GM18508 (cell line): ENCODE results near the gene GABRD.

Experiments used
- ATAC-seq: cut with Tn5 transposase; IDR thresholded peaks from one replicate; pipeline ENCODE4 v1.9.1; 2021; ENCODE audit warnings: moderate number of reproducible peaks; ENCODE audit not compliant: insufficient read depth, unreplicated experiment

The GABRD gene

GRCh38 chr1:2014741-2015735 is 4.1 kb upstream of the GABRD start:
- no peak for ATAC-seq

GRCh38 chr1:2016123-2016522 is 3.0 kb upstream of the GABRD start:
- no peak for ATAC-seq

- ATAC-seq, result no peak
Observed at GRCh38 chr1:2018217-2019171, 651 bp upstream of the GABRD start.

- no peak for ATAC-seq
Observed at GRCh38 chr1:2019571-2020309, 595 bp downstream of the GABRD start.

- ATAC-seq, result no peak
Observed at GRCh38 chr1:2020310-2020655, 1.1 kb downstream of the GABRD start.

GRCh38 chr1:2021550-2021949 is 2.4 kb downstream of the GABRD start:
- ATAC-seq, result no peak

GRCh38 chr1:2022063-2022770 is 3.1 kb downstream of the GABRD start:
- no peak for ATAC-seq

GRCh38 chr1:2023187-2023586 is 4.0 kb downstream of the GABRD start:
- ATAC-seq, result no peak

- ATAC-seq, result no peak
Observed at GRCh38 chr1:2024451-2024850, 5.3 kb downstream of the GABRD start.

GRCh38 chr1:2024887-2025286 is 5.7 kb downstream of the GABRD start:
- ATAC-seq, result no peak

GRCh38 chr1:2025491-2025981 is 6.4 kb downstream of the GABRD start:
- ATAC-seq, result no peak

- ATAC-seq, result no peak
Observed at GRCh38 chr1:2027961-2028583, 8.9 kb downstream of the GABRD start.

GRCh38 chr1:2028870-2029560 is 9.9 kb downstream of the GABRD start:
- no peak for ATAC-seq

GRCh38 chr1:2029561-2029960 is 10.4 kb downstream of the GABRD start:
- ATAC-seq, result no peak

- ATAC-seq, result no peak
Observed at GRCh38 chr1:2030076-2030871, 11.1 kb downstream of the GABRD start.

- ATAC-seq, result no peak
Observed at GRCh38 chr1:2031546-2032540, 12.7 kb downstream of the GABRD start.

- ATAC-seq, result no peak
Observed at GRCh38 chr1:2032737-2033136, 13.6 kb downstream of the GABRD start.
